ENCODE data around the gene PRPF19. TPM values are rescaled to one million over a fixed set of nuclear protein-coding genes. Genes with fewer than 3 reads are reported as not detected.
A peak's percentile ranks its signal among the peaks of the same experiment; 100 is the strongest.

PRPF19 gene
- total RNA-seq, 1 donor from 2014 or later, result 68.3 TPM

GRCh38 chr11:60938500-60938899 is 32.1 kb upstream of the PRPF19 start:
- DNase-seq (ENCODE audit: low spot score), result no peak

GRCh38 chr11:60937811-60938210 is 31.4 kb upstream of the PRPF19 start:
- DNase-seq (ENCODE audit: low spot score), result no peak

GRCh38 chr11:60937144-60937527 is 30.8 kb upstream of the PRPF19 start:
- no peak for DNase-seq (ENCODE audit: low spot score)

GRCh38 chr11:60936467-60937143 is 30.2 kb upstream of the PRPF19 start:
- DNase-seq (ENCODE audit: low spot score), result no peak

GRCh38 chr11:60935676-60936442 is 29.5 kb upstream of the PRPF19 start:
- DNase-seq (ENCODE audit: low spot score), result no peak

- no peak for DNase-seq (ENCODE audit: low spot score)
These were observed 28.6 kb upstream of the PRPF19 start for GRCh38 chr11:60934790-60935605.

GRCh38 chr11:60934124-60934789 is 27.9 kb upstream of the PRPF19 start:
- DNase-seq (ENCODE audit: low spot score), result no peak

GRCh38 chr11:60933416-60934123 is 27.2 kb upstream of the PRPF19 start:
- no peak for DNase-seq (ENCODE audit: low spot score)

- no peak for DNase-seq (ENCODE audit: low spot score)
These were observed 26.4 kb upstream of the PRPF19 start for GRCh38 chr11:60932605-60933356.

GRCh38 chr11:60931917-60932316 is 25.5 kb upstream of the PRPF19 start:
- no peak for DNase-seq (ENCODE audit: low spot score)

GRCh38 chr11:60930394-60930793 is 24.0 kb upstream of the PRPF19 start:
- no peak for DNase-seq (ENCODE audit: low spot score)

GRCh38 chr11:60929764-60930163 is 23.4 kb upstream of the PRPF19 start:
- DNase-seq (ENCODE audit: low spot score), result no peak

GRCh38 chr11:60928563-60929001 is 22.2 kb upstream of the PRPF19 start:
- no peak for DNase-seq (ENCODE audit: low spot score)

- DNase-seq (ENCODE audit: low spot score), result no peak
These were observed 21.2 kb upstream of the PRPF19 start for GRCh38 chr11:60927600-60927999.

- no peak for DNase-seq (ENCODE audit: low spot score)
These were observed 20.7 kb upstream of the PRPF19 start for GRCh38 chr11:60927061-60927592.

GRCh38 chr11:60926500-60926899 is 20.1 kb upstream of the PRPF19 start:
- no peak for DNase-seq (ENCODE audit: low spot score)

GRCh38 chr11:60925868-60926267 is 19.5 kb upstream of the PRPF19 start:
- no peak for DNase-seq (ENCODE audit: low spot score)

GRCh38 chr11:60924906-60925853 is 18.8 kb upstream of the PRPF19 start:
- DNase-seq (ENCODE audit: low spot score), result peak; percentile 82
